Activated CD4-positive, alpha-beta T cell treated with anti-CD3 and anti-CD28 coated beads, Interleukin-2, amount 10 ng/mL, durations not matched to agents 24 days and 14 days (primary cell): ENCODE results near the gene SNX15. TPM values are rescaled to one million over a fixed set of nuclear protein-coding genes. Genes with fewer than 3 reads are reported as not detected.
"Not testable (repeated sequence)": the region's sequence is repeated elsewhere in the genome, so short reads cannot be mapped to it uniquely, and the experiment has no call there.

ENCODE experiments used
- DNase-seq: peaks from one replicate; pipeline ENCODE4 v3.0.0; 2022
- H3K27ac Mint-ChIP-seq: one replicate; pipeline ENCODE4 v1.8.0; 2022; ENCODE audit warnings: mild to moderate bottlenecking, mixed read lengths
- H3K27me3 Mint-ChIP-seq: one replicate; pipeline ENCODE4 v1.8.0; 2022; ENCODE audit warnings: mixed read lengths
- H3K36me3 Mint-ChIP-seq: one replicate; pipeline ENCODE4 v1.8.0; 2022; ENCODE audit warnings: low read depth, mild to moderate bottlenecking, mixed read lengths
- H3K4me1 Mint-ChIP-seq: one replicate; pipeline ENCODE4 v1.8.0; 2021; ENCODE audit warnings: mixed read lengths
- H3K4me3 Mint-ChIP-seq: one replicate; pipeline ENCODE4 v1.8.0; 2022; ENCODE audit warnings: mild to moderate bottlenecking, moderate library complexity, mixed read lengths
- H3K9me3 Mint-ChIP-seq: one replicate; pipeline ENCODE4 v1.8.0; 2021; ENCODE audit warnings: mixed read lengths
- intact Hi-C: fragments of 100-400 bp; cut with micrococcal nuclease; formaldehyde crosslinking; loops from one replicate; pipeline ENCODE4 v1.15.1; 2023
- total RNA-seq: library from RNA; stranded (reverse); gene quantifications from 2 replicates; pipeline ENCODE4 v1.2.3, GENCODE V29; 2022

Gene SNX15
- 15.9 and 17.9 TPM in 2 replicates for total RNA-seq

GRCh38 chr11:65027213-65028067 is at the start of gene SNX15:
SNX15 (plus strand) TSS chr11:65027439; CDS start chr11:65027538, 99 bp downstream.
- DNase-seq = peak; percentile 98
- H3K36me3 Mint-ChIP-seq = peaks cover 1% of the 10 kb centered on the region
- peak within 1 kb of the TSS; percentile 74 for H3K4me3 Mint-ChIP-seq
- no peaks in the 10 kb centered on the region for H3K9me3 Mint-ChIP-seq
- H3K27me3 Mint-ChIP-seq = no peaks in the 10 kb centered on the region
- peak within 1 kb of the TSS; percentile 77 for H3K27ac Mint-ChIP-seq
- intact Hi-C loops = loop anchor here (1.0 to 5.0 kb wide), 8 partner anchors 13 to 635 kb away; partner anchors contain the start of genes ARL2, ATG2A, CDCA5 and PPP2R5B
- H3K4me1 Mint-ChIP-seq = peaks cover 16% of the 10 kb centered on the region

DNA sequence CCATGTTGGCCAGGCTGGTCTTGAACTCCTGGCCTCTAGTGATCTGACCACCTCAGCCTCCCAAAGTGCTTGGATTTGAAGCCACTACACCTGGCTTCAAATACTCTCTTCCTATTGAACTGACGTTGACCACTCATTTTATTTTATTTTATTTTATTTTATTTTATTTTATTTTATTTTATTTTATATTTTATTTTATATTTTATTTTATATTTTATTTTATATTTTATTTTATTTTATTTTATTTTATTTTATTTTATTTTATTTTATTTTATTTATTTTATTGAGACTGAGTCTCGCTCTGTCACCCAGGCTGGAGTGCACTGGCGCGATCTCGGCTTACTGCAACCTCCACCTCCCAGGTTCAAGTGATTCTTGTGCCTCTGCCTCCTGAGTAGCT is 43.9 kb upstream of the SNX15 start:
- intact Hi-C loops, H3K27ac Mint-ChIP-seq, H3K4me1 Mint-ChIP-seq, DNase-seq, H3K4me3 Mint-ChIP-seq, H3K27me3 Mint-ChIP-seq, H3K9me3 Mint-ChIP-seq, H3K36me3 Mint-ChIP-seq: not testable (repeated sequence)

- Mint-ChIP-seq H3K4me1 (peaks cover 6% of the 10 kb centered on the region), H3K9me3 (no peaks in the 10 kb centered on the region)
- intact Hi-C loops = no loop called here
These were observed 39.0 kb upstream of the SNX15 start for GRCh38 chr11:64987998-64988854.

GRCh38 chr11:64989416-64989815 is 37.8 kb upstream of the SNX15 start:
- no peak overlapping the region for H3K27ac Mint-ChIP-seq
- H3K36me3 Mint-ChIP-seq = no peaks in the 10 kb centered on the region
- H3K4me3 Mint-ChIP-seq = no peak overlapping the region
- DNase-seq = no peak
- intact Hi-C loops = no loop called here
- peaks cover 6% of the 10 kb centered on the region for H3K4me1 Mint-ChIP-seq
- H3K9me3 Mint-ChIP-seq = no peaks in the 10 kb centered on the region
- peaks cover 3% of the 10 kb centered on the region for H3K27me3 Mint-ChIP-seq

More at GRCh38 chr11:64987998-64988854, 39.0 kb upstream of the SNX15 start:
- Mint-ChIP-seq H3K36me3 (no peaks in the 10 kb centered on the region), H3K4me3 (no peak overlapping the region), H3K27ac (no peak overlapping the region), H3K27me3 (peaks cover 3% of the 10 kb centered on the region)
- no peak for DNase-seq

GRCh38 chr11:64990222-64990923 is 36.9 kb upstream of the SNX15 start:
- DNase-seq = no peak
- no peak overlapping the region for H3K4me3 Mint-ChIP-seq
- H3K36me3 Mint-ChIP-seq = no peaks in the 10 kb centered on the region
- H3K27me3 Mint-ChIP-seq = peaks cover 5% of the 10 kb centered on the region
- intact Hi-C loops = no loop called here
- peaks cover 6% of the 10 kb centered on the region for H3K4me1 Mint-ChIP-seq
- no peaks in the 10 kb centered on the region for H3K9me3 Mint-ChIP-seq
- H3K27ac Mint-ChIP-seq = no peak overlapping the region

- no peaks in the 10 kb centered on the region for H3K9me3 Mint-ChIP-seq
- no peak overlapping the region for H3K27ac Mint-ChIP-seq
- no peak overlapping the region for H3K4me3 Mint-ChIP-seq
- intact Hi-C loops = no loop called here
- DNase-seq = no peak
- H3K27me3 Mint-ChIP-seq = peaks cover 3% of the 10 kb centered on the region
- H3K36me3 Mint-ChIP-seq = no peaks in the 10 kb centered on the region
- H3K4me1 Mint-ChIP-seq = peaks cover 27% of the 10 kb centered on the region
These were observed 32.9 kb upstream of the SNX15 start for GRCh38 chr11:64994318-64994717.

- Mint-ChIP-seq H3K27ac (peak overlapping the region; percentile 45), H3K9me3 (no peaks in the 10 kb centered on the region), H3K4me1 (peaks cover 22% of the 10 kb centered on the region), H3K36me3 (no peaks in the 10 kb centered on the region), H3K27me3 (peaks cover 3% of the 10 kb centered on the region), H3K4me3 (no peak overlapping the region)
- intact Hi-C loops = no loop called here
- no peak for DNase-seq
These were observed 30.9 kb upstream of the SNX15 start for GRCh38 chr11:64996327-64996709.

DNA sequence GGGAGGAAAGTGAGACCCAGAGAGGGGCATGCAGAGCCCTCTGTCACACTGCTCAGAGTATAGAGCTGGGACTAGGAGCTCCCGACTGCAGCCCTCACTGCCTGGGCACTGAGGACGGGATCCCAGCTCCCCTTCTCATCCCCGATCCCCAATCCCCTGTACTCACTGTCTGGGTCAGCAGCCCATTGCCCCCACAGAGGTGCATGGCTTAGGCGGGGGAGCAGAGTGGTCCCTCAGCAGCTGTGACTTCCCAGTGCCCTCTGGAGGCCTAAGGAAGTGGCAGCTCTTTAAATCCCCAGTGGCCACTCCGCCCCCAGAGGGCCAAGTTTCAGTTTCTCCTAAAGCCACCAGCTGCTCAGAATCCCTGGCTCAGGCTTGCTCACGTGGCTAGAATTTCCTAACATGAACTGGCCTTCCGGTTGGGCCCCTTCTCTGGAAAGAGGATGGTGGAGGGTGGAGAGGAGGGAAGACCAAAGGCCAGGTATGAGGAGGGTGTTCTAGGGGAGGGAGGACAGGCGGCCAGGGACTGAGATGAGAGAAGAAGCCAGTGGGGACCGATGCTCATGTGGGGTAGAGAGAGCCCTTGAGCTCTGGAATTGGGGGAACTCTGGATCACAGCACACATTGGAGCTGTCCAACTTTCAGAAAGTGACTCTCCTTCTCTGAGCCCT is 30.4 kb upstream of the SNX15 start, which contains the start of gene BATF2:
Gene BATF2, minus strand, starts transcription at position 262 of the 671 bp plus-strand sequence. Its CDS starts 57 bp downstream, at position 205.
- Mint-ChIP-seq H3K9me3 (no peaks in the 10 kb centered on the region), H3K4me1 (peaks cover 22% of the 10 kb centered on the region), H3K27ac (peak within 1 kb of the TSS; percentile 67), H3K4me3 (peak within 1 kb of the TSS; percentile 7), H3K36me3 (no peaks in the 10 kb centered on the region), H3K27me3 (peaks cover 3% of the 10 kb centered on the region)
- intact Hi-C loops = no loop called here
- peak; percentile 62 for DNase-seq

GRCh38 chr11:64998141-64998540 is 29.1 kb upstream of the SNX15 start:
- intact Hi-C loops = no loop called here
- H3K4me1 Mint-ChIP-seq = peaks cover 22% of the 10 kb centered on the region
- H3K27me3 Mint-ChIP-seq = peaks cover 3% of the 10 kb centered on the region
- H3K4me3 Mint-ChIP-seq = peak overlapping the region; percentile 25
- H3K27ac Mint-ChIP-seq = peak overlapping the region; percentile 72
- no peaks in the 10 kb centered on the region for H3K9me3 Mint-ChIP-seq
- peak; percentile 66 for DNase-seq
- H3K36me3 Mint-ChIP-seq = no peaks in the 10 kb centered on the region

DNA sequence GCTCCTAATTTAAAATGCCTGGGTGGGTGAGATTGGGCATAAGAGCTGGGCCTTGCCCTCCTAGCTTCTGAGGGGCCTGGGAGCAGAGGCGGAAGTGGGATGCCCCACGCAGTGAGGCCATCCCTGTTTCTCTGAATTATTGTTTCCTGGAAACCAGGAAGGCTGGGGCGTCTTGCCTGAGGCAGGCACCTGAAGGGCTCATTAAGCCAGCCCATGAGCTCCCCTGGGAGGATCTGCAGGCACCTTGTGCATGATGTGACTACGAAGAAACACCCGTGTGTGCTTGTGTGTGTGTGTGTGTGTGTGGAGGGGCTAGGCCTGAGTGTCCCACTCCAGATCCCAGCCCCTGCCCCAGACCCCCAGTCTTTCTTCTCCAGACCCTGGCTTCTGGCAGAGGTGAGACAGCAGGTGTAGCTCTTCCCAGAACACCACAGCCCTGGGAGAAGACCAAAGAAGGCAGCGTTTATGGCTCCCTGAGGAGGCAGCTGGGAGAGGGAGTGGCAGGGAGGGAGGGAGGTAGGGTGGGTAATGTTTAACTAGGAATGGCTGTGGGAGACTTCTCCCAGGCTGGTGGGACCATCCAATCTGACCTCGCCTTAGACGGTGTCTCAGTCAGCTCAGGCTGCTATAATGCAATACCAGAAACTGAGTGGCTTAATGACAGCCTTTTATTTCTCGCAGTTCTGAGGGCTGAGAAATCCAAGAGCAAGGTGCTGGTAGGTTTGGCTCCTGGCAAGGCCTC is 28.4 kb upstream of the SNX15 start:
- Mint-ChIP-seq H3K4me3 (peak overlapping the region; percentile 25), H3K9me3 (no peaks in the 10 kb centered on the region), H3K36me3 (no peaks in the 10 kb centered on the region), H3K27ac (peak overlapping the region; percentile 72), H3K4me1 (peaks cover 22% of the 10 kb centered on the region), H3K27me3 (peaks cover 2% of the 10 kb centered on the region)
- intact Hi-C loops = no loop called here
- no peak for DNase-seq

- H3K27ac Mint-ChIP-seq = no peak overlapping the region
- no peaks in the 10 kb centered on the region for H3K9me3 Mint-ChIP-seq
- peaks cover 2% of the 10 kb centered on the region for H3K27me3 Mint-ChIP-seq
- intact Hi-C loops = no loop called here
- DNase-seq = no peak
- H3K4me1 Mint-ChIP-seq = peaks cover 22% of the 10 kb centered on the region
- H3K36me3 Mint-ChIP-seq = no peaks in the 10 kb centered on the region
- H3K4me3 Mint-ChIP-seq = no peak overlapping the region
These were observed 27.8 kb upstream of the SNX15 start for GRCh38 chr11:64999478-64999877.

DNA sequence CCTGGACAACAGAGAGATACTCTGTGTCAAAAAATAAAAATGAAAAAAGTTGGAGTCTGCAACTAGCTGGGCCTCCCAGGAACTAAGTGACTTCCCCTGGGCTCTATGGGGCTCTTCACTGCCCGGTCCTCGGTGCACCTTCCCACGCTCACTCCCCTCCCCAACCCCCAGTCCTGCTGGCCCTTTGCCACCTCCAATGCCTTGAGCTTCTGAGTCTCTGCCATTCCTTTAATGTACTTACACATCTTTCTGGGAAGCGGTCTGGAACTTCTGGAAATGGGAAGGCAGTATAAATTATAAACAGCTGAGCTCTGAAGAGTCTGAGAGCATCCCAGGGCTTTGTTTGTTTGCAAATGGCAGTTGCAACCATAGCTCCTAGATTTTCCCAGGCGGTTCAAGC is 24.5 kb upstream of the SNX15 start:
- DNase-seq = no peak
- Mint-ChIP-seq H3K27me3 (no peaks in the 10 kb centered on the region), H3K27ac (no peak overlapping the region), H3K4me3 (no peak overlapping the region), H3K4me1 (peaks cover 10% of the 10 kb centered on the region), H3K9me3 (no peaks in the 10 kb centered on the region), H3K36me3 (no peaks in the 10 kb centered on the region)
- intact Hi-C loops = no loop called here
